HL-60 (cell line): ENCODE results near the gene POLN.

ENCODE experiments used
- POLR2AphosphoS5 ChIP-seq: IDR thresholded peaks from 2 replicates; pipeline ENCODE4 v1.6.1; 2012; ENCODE audit warnings: low read depth
- TF ChIP-seq, protein P1 (sequence below): IDR thresholded peaks from one replicate; pipeline ENCODE4 v1.5.1; 2011; ENCODE audit warnings: low read length, control low read depth, inconsistent platforms; ENCODE audit not compliant: insufficient read depth

DNA sequence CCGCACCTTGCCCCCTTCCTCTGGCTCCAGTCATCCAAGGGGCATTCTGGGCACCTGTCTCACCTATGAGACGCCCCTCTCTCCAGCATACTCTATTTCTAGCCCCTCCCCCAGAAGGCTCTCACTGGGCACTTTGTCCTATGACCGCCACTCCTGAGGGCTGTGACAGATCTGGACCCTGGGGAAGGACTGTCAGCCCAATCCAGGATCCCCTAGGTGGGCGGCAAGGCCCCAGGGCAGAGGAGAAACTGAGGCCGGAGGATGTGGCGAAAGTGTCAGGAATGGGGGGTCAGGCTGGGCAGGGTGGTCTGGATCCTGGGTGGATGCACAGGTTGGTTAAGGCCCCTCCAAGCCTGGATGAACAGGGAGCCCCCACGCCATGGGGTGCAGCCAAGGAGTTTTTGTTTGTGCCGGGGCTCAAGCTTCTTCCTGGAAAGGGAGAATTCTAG, 198.9 kb downstream of the POLN start:
- TF ChIP-seq, protein P1, sequence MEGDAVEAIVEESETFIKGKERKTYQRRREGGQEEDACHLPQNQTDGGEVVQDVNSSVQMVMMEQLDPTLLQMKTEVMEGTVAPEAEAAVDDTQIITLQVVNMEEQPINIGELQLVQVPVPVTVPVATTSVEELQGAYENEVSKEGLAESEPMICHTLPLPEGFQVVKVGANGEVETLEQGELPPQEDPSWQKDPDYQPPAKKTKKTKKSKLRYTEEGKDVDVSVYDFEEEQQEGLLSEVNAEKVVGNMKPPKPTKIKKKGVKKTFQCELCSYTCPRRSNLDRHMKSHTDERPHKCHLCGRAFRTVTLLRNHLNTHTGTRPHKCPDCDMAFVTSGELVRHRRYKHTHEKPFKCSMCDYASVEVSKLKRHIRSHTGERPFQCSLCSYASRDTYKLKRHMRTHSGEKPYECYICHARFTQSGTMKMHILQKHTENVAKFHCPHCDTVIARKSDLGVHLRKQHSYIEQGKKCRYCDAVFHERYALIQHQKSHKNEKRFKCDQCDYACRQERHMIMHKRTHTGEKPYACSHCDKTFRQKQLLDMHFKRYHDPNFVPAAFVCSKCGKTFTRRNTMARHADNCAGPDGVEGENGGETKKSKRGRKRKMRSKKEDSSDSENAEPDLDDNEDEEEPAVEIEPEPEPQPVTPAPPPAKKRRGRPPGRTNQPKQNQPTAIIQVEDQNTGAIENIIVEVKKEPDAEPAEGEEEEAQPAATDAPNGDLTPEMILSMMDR: no peak
- TF ChIP-seq POLR2AphosphoS5: no peak
